ENCODE results near the gene CLEC9A. TPM values are rescaled to one million over a fixed set of nuclear protein-coding genes. Genes with fewer than 3 reads are reported as not detected.

The CLEC9A gene
- total and polyA plus RNA-seq, 4 donors = 0.03 to 0.14 TPM; not detected in 2

GRCh38 chr12:10097521-10097920 is 67.0 kb downstream of the CLEC9A start:
- H3K4me1 ChIP-seq (ENCODE audit: control insufficient read depth in 4 of 4, insufficient read depth in 4 of 4, low read length in 3 of 4) = no peaks in the 10 kb centered on the region
- H3K36me3 ChIP-seq (ENCODE audit: control insufficient read depth in 4 of 4, insufficient read depth in 3 of 4, low read depth in 1 of 4, low read length in 3 of 4) = no peaks in the 10 kb centered on the region
- H3K27ac ChIP-seq (ENCODE audit: low read depth in 1 of 2, low read length in 2 of 2) = no peak overlapping the region
- WGBS = 44% methylated on average over 3 of the region's 3 CpGs
- no peak for DNase-seq (ENCODE audit: low spot score)
- no peaks in the 10 kb centered on the region for H3K9me3 ChIP-seq (ENCODE audit: control insufficient read depth in 4 of 4, low read length in 3 of 4)
- no peaks in the 10 kb centered on the region for H3K27me3 ChIP-seq (ENCODE audit: control insufficient read depth in 4 of 4, insufficient read depth in 4 of 4, low read length in 3 of 4)
- TF ChIP-seq HNF4G (IDR thresholded peaks at IDR 0.05) (no peak), FOXA2 (IDR thresholded peaks at IDR 0.05) (no peak), YY1 (IDR thresholded peaks at IDR 0.05) (no peak), JUND (IDR thresholded peaks at IDR 0.05) (no peak), ATF3 (IDR thresholded peaks at IDR 0.05) (no peak), ZBTB33 (IDR thresholded peaks at IDR 0.05) (no peak), RAD21 (IDR thresholded peaks at IDR 0.05) (no peak), NR2F2 (IDR thresholded peaks at IDR 0.05) (no peak), FOXA1 (IDR thresholded peaks at IDR 0.05) (no peak), HNF4A (conservative IDR thresholded peaks at IDR 0.05) (no peak), EGR1 (IDR thresholded peaks at IDR 0.05; ENCODE audit: low read depth in 2 of 2) (no peak), TAF1 (conservative IDR thresholded peaks at IDR 0.05) (no peak), RXRA (IDR thresholded peaks at IDR 0.05) (no peak), GABPA (IDR thresholded peaks at IDR 0.05 in 1 of 2, conservative IDR thresholded peaks at IDR 0.05 in 1 of 2) (no peak), SP1 (IDR thresholded peaks at IDR 0.05) (no peak), REST (IDR thresholded peaks at IDR 0.05) (no peak)
- H3K4me3 ChIP-seq (ENCODE audit: low read depth in 1 of 3, low read length in 3 of 3) = no peak overlapping the region
- no peak overlapping the region for H3K9ac ChIP-seq (ENCODE audit: low read depth in 1 of 2, low read length in 2 of 2)

- Histone ChIP-seq H3K9me3 (ENCODE audit: control insufficient read depth in 4 of 4, low read length in 3 of 4) (no peaks in the 10 kb centered on the region), H3K4me3 (ENCODE audit: low read depth in 1 of 3, low read length in 3 of 3) (no peak within 1 kb of the TSS), H3K27ac (ENCODE audit: low read depth in 1 of 2, low read length in 2 of 2) (peak within 1 kb of the TSS; percentile 20 to 44), H3K9ac (ENCODE audit: low read depth in 1 of 2, low read length in 2 of 2) (no peak within 1 kb of the TSS), H3K36me3 (ENCODE audit: control insufficient read depth in 4 of 4, insufficient read depth in 3 of 4, low read depth in 1 of 4, low read length in 3 of 4) (no peaks in the 10 kb centered on the region), H3K27me3 (ENCODE audit: control insufficient read depth in 4 of 4, insufficient read depth in 4 of 4, low read length in 3 of 4) (no peaks in the 10 kb centered on the region), H3K4me1 (ENCODE audit: control insufficient read depth in 4 of 4, insufficient read depth in 4 of 4, low read length in 3 of 4) (no peaks in the 10 kb centered on the region)
- 75% methylated on average over 10 of the region's 10 CpGs for WGBS
- no peak for DNase-seq (ENCODE audit: low spot score)
- TF ChIP-seq TAF1 (conservative IDR thresholded peaks at IDR 0.05) = peak; percentile 80
- no peak for TF ChIP-seq MAX (IDR thresholded peaks at IDR 0.05)
- no peak for TF ChIP-seq REST (IDR thresholded peaks at IDR 0.05)
- no peak for TF ChIP-seq EGR1 (IDR thresholded peaks at IDR 0.05; ENCODE audit: low read depth in 2 of 2)
These were observed 68.3 kb downstream of the CLEC9A start, which contains the start of gene CLEC1A for GRCh38 chr12:10098791-10099190. Gene CLEC1A, minus strand, starts transcription at chr12:10098985. Its CDS starts 63 bp downstream, at chr12:10098922.
